Uterus (tissue), 4 donors: ENCODE results near the gene IL21. TPM values are rescaled to one million over a fixed set of nuclear protein-coding genes. Genes with fewer than 3 reads are reported as not detected.

ENCODE experiments used
- DNase-seq, 2 donors: peaks; one replicate each; pipeline ENCODE4 v3.0.0-alpha.2; 2019 to 2020
- H3K27ac ChIP-seq, 2 donors: fragments of 200-600 bp; sonication (generic); 1 replicate in 1 of 2; 2 replicates in 1 of 2; pipeline ENCODE4 v1.5.1; 2016 to 2018
- H3K27me3 ChIP-seq, 2 donors: fragments of 200-600 bp; sonication (generic); one replicate each; pipeline ENCODE4 v1.5.1; 2018 to 2019; ENCODE audit warnings: control low read depth in 1 of 2
- H3K36me3 ChIP-seq, 2 donors: fragments of 200-600 bp; sonication (generic); one replicate each; pipeline ENCODE4 v1.5.1; 2019; ENCODE audit warnings: control low read depth in 1 of 2
- H3K4me1 ChIP-seq, 2 donors: fragments of 200-600 bp; sonication (generic); one replicate each; pipeline ENCODE4 v1.5.1; 2018 to 2019; ENCODE audit warnings: control low read depth in 1 of 2
- H3K4me3 ChIP-seq, 2 donors: fragments of 200-600 bp; sonication (generic); 1 replicate in 1 of 2; 2 replicates in 1 of 2; pipeline ENCODE4 v1.5.1; 2018 to 2019; ENCODE audit warnings: mild to moderate bottlenecking in 1 of 2
- H3K9me3 ChIP-seq, 2 donors: fragments of 200-600 bp; sonication (generic); one replicate each; pipeline ENCODE4 v1.5.1; 2019; ENCODE audit warnings: control low read depth in 1 of 2
- POLR2A ChIP-seq, 2 donors: fragments of 450-650 bp; IDR thresholded peaks; one replicate each; pipeline ENCODE4 v1.6.1; 2016; ENCODE audit warnings: antibody characterized with exemption in 2 of 2, mild to moderate bottlenecking in 1 of 2, moderate library complexity in 1 of 2
- intact Hi-C: fragments of 100-400 bp; cut with DNase I; formaldehyde crosslinking; loops from one replicate; pipeline ENCODE4 v1.15.1; 2023; ENCODE audit warnings: low total_unique reads
- total RNA-seq, 4 donors: library from RNA; depleted of rRNA in 3 of 4; stranded (reverse); fragments of >200 nt in 3 of 4; gene quantifications; one replicate each; pipeline versions ENCODE4 v1.1.0 to v1.2.4, GENCODE V29; 2014 to 2023
- TF ChIP-seq, protein P1 (sequence below), 4 experiments: fragments of 200-600 bp in 2 of 4; fragments of 450-650 bp in 2 of 4; sonication (generic) in 2 of 4; IDR thresholded peaks; one replicate each; pipeline ENCODE4 v1.5.1; 2016 to 2019; ENCODE audit warnings: antibody characterized with exemption in 4 of 4, mild to moderate bottlenecking in 2 of 4, moderate library complexity in 1 of 4
- donor health status: DM: yes; HTN: yes; CAD: no.

Gene IL21
- total RNA-seq, 4 donors from 2014 or later: not detected

DNA sequence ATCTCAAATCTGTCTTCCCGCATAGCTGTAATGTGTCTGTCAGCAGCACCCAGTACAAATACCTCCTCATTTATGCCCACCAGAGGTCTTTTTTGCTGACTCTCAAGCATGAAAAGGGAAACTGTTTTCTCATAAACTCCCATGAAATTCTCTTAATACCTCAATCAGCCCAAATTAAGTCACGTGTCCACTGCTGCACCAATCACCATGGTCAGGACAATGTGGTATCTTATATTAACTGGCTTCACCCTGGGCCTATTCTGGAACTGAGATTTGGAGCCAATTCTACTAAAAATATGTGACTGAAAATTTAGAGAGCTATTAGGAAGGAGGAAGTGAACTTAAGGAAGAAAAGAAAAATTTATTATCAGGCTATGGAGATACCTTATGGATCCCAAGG lies 58.4 kb downstream of the IL21 start:
- H3K9me3 ChIP-seq: no peaks in the 10 kb centered on the region
- no peak for DNase-seq
- no peak overlapping the region for H3K27ac ChIP-seq
- H3K4me1 ChIP-seq: no peaks in the 10 kb centered on the region
- TF ChIP-seq, protein P1, sequence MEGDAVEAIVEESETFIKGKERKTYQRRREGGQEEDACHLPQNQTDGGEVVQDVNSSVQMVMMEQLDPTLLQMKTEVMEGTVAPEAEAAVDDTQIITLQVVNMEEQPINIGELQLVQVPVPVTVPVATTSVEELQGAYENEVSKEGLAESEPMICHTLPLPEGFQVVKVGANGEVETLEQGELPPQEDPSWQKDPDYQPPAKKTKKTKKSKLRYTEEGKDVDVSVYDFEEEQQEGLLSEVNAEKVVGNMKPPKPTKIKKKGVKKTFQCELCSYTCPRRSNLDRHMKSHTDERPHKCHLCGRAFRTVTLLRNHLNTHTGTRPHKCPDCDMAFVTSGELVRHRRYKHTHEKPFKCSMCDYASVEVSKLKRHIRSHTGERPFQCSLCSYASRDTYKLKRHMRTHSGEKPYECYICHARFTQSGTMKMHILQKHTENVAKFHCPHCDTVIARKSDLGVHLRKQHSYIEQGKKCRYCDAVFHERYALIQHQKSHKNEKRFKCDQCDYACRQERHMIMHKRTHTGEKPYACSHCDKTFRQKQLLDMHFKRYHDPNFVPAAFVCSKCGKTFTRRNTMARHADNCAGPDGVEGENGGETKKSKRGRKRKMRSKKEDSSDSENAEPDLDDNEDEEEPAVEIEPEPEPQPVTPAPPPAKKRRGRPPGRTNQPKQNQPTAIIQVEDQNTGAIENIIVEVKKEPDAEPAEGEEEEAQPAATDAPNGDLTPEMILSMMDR (IDR thresholded peaks at IDR 0.05): no peak
- TF ChIP-seq POLR2A (IDR thresholded peaks at IDR 0.05): no peak
- H3K36me3 ChIP-seq: no peaks in the 10 kb centered on the region
- H3K4me3 ChIP-seq: no peak overlapping the region
- intact Hi-C loops: no loop called here
- no peaks in the 10 kb centered on the region for H3K27me3 ChIP-seq

Other genes starting within 250 kb of the IL21 start
- under 1 TPM in 1 of 4 donors, not detected in 3; 0.55 TPM for gene ADAD1, start 242.1 kb downstream of the IL21 start, total RNA-seq
- gene IL2, start 164.3 kb downstream of the IL21 start, total RNA-seq: not detected
- gene BBS12, start 111.6 kb upstream of the IL21 start, total RNA-seq: 1 to 10 TPM; 3.6 to 9.9 (median 6.2) TPM
- 10 to 100 TPM in 3 of 4 donors, 1 to 10 TPM in 1; 5.1 to 57.9 (median 33.5) TPM for gene FGF2, start 205.8 kb upstream of the IL21 start, total RNA-seq